ENCODE measurements around the gene MAP6D1. TPM values are rescaled to one million over a fixed set of nuclear protein-coding genes. Genes with fewer than 3 reads are reported as not detected.

Gene MAP6D1
- total and polyA plus RNA-seq, 10 donors, result 0.77 to 3.1 (median 1.7) TPM; not detected in 1

GRCh38 chr3:183796372-183796771, 29.0 kb downstream of the MAP6D1 start:
- H3K36me3 ChIP-seq, result peaks cover 7 to 93% (median 52%) of the 10 kb centered on the region in 6 donors
- WGBS, 5 donors, result 89 to 99% (median 96%) methylated on average over 6 of the region's 6 CpGs
- intact Hi-C loops (cut with DNase I; ENCODE audit: low total_unique reads), result no loop called here
- H3K4me1 ChIP-seq, result no peaks in the 10 kb centered on the region
- no peak overlapping the region for H3K4me3 ChIP-seq
- TF ChIP-seq CTCF (IDR thresholded peaks at IDR 0.05 in 8 of 11, conservative IDR thresholded peaks at IDR 0.05 in 3 of 11), result no peak
- TF ChIP-seq POLR2A (IDR thresholded peaks at IDR 0.05), result no peak
- no peak overlapping the region for H3K27ac ChIP-seq
- no peaks in the 10 kb centered on the region for H3K27me3 ChIP-seq (replicated peaks in 1 of 7)
- DNase-seq, result no peak
- H3K9me3 ChIP-seq, result no peaks in the 10 kb centered on the region

DNA sequence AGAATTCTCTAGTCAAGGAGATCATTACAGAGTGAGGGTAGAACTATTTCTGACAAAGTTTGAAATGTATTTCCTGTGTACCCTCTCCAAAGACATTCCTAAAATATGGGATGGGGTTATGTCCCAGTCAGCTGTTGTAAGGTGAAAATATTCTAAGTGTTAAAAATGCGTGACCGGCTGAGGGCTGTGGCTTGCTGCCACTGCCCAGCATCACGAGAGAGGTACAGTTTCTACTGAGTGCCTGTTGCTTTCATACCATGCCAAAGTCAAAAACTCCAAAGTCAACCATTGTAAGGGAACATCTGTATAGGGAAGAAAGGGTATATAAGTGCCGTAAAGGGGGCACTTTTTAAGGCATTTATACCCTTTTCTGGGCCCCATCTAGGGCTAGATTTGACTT, 30.9 kb downstream of the MAP6D1 start:
- DNase-seq, result no peak
- no peak overlapping the region for H3K27ac ChIP-seq
- no peak overlapping the region for H3K4me3 ChIP-seq
- 95 to 99% (median 97%) methylated on average over 4 of the region's 4 CpGs for WGBS, 5 donors
- intact Hi-C loops (cut with DNase I; ENCODE audit: low total_unique reads), result no loop called here
- no peaks in the 10 kb centered on the region for H3K9me3 ChIP-seq
- H3K36me3 ChIP-seq, result peaks cover 0 to 93% (median 52%) of the 10 kb centered on the region in 6 donors
- no peaks in the 10 kb centered on the region for H3K27me3 ChIP-seq (replicated peaks in 1 of 7)
- TF ChIP-seq CTCF (IDR thresholded peaks at IDR 0.05 in 8 of 11, conservative IDR thresholded peaks at IDR 0.05 in 3 of 11) (no peak), POLR2A (IDR thresholded peaks at IDR 0.05) (no peak), POLR2AphosphoS5 (IDR thresholded peaks at IDR 0.05) (no peak)
- H3K4me1 ChIP-seq, result no peaks in the 10 kb centered on the region

DNA sequence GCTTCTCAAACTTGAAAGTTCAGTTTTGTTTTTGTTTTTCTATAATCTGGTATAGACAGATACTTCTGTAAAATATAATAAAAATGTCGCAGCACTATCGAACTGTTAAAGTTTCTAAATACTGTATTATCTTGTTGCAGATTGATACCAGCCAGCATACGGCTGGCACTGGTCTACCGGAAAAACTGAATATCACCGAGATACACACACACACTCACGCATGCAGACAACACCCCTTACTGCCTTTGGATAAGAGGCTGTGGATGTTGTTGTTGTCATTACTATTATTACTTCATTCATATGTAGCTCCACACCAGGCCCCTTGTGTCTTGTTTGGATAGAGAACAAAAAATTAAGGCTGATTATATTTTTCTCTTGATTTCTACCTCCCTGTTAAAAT, 32.4 kb downstream of the MAP6D1 start:
- no peak for DNase-seq
- H3K27ac ChIP-seq, result no peak overlapping the region
- H3K36me3 ChIP-seq, result peaks cover 0 to 91% (median 47%) of the 10 kb centered on the region in 6 donors
- no peaks in the 10 kb centered on the region for H3K27me3 ChIP-seq (replicated peaks in 1 of 7)
- no peaks in the 10 kb centered on the region for H3K4me1 ChIP-seq
- WGBS, 5 donors, result 95 to 98% (median 95%) methylated on average over 6 of the region's 6 CpGs
- H3K4me3 ChIP-seq, result no peak overlapping the region
- TF ChIP-seq POLR2A (IDR thresholded peaks at IDR 0.05) (no peak), POLR2AphosphoS5 (IDR thresholded peaks at IDR 0.05) (no peak), CTCF (IDR thresholded peaks at IDR 0.05 in 8 of 11, conservative IDR thresholded peaks at IDR 0.05 in 3 of 11) (no peak)
- no peaks in the 10 kb centered on the region for H3K9me3 ChIP-seq
- intact Hi-C loops (cut with DNase I; ENCODE audit: low total_unique reads), result no loop called here

GRCh38 chr3:183790700-183791099, 34.7 kb downstream of the MAP6D1 start:
- H3K9me3 ChIP-seq, result no peaks in the 10 kb centered on the region
- peak; percentile 45 for DNase-seq
- 94 to 97% (median 95%) methylated on average over 16 of the region's 16 CpGs for WGBS, 5 donors
- H3K36me3 ChIP-seq, result peaks cover 0 to 92% (median 60%) of the 10 kb centered on the region in 6 donors
- no peaks in the 10 kb centered on the region for H3K4me1 ChIP-seq
- TF ChIP-seq POLR2AphosphoS5 (IDR thresholded peaks at IDR 0.05) (no peak), POLR2A (IDR thresholded peaks at IDR 0.05) (no peak), CTCF (IDR thresholded peaks at IDR 0.05 in 8 of 11, conservative IDR thresholded peaks at IDR 0.05 in 3 of 11) (no peak)
- H3K27ac ChIP-seq, result no peak overlapping the region
- intact Hi-C loops (cut with DNase I; ENCODE audit: low total_unique reads), result no loop called here
- H3K27me3 ChIP-seq (replicated peaks in 1 of 7), result no peaks in the 10 kb centered on the region
- no peak overlapping the region for H3K4me3 ChIP-seq
